Activated T-cell treated with anti-CD3 and anti-CD28 coated beads for 1 hour (primary cell): Measurements from ENCODE around the gene ATP9A.
"Not testable (repeated sequence)": the region's sequence is repeated elsewhere in the genome, so short reads cannot be mapped to it uniquely, and the experiment has no call there.

Experiments
- DNase-seq: peaks from one replicate; pipeline ENCODE4 v3.0.0-alpha.2; 2020; ENCODE audit warnings: low read depth

ATP9A gene, protein sequence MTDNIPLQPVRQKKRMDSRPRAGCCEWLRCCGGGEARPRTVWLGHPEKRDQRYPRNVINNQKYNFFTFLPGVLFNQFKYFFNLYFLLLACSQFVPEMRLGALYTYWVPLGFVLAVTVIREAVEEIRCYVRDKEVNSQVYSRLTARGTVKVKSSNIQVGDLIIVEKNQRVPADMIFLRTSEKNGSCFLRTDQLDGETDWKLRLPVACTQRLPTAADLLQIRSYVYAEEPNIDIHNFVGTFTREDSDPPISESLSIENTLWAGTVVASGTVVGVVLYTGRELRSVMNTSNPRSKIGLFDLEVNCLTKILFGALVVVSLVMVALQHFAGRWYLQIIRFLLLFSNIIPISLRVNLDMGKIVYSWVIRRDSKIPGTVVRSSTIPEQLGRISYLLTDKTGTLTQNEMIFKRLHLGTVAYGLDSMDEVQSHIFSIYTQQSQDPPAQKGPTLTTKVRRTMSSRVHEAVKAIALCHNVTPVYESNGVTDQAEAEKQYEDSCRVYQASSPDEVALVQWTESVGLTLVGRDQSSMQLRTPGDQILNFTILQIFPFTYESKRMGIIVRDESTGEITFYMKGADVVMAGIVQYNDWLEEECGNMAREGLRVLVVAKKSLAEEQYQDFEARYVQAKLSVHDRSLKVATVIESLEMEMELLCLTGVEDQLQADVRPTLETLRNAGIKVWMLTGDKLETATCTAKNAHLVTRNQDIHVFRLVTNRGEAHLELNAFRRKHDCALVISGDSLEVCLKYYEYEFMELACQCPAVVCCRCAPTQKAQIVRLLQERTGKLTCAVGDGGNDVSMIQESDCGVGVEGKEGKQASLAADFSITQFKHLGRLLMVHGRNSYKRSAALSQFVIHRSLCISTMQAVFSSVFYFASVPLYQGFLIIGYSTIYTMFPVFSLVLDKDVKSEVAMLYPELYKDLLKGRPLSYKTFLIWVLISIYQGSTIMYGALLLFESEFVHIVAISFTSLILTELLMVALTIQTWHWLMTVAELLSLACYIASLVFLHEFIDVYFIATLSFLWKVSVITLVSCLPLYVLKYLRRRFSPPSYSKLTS

DNA sequence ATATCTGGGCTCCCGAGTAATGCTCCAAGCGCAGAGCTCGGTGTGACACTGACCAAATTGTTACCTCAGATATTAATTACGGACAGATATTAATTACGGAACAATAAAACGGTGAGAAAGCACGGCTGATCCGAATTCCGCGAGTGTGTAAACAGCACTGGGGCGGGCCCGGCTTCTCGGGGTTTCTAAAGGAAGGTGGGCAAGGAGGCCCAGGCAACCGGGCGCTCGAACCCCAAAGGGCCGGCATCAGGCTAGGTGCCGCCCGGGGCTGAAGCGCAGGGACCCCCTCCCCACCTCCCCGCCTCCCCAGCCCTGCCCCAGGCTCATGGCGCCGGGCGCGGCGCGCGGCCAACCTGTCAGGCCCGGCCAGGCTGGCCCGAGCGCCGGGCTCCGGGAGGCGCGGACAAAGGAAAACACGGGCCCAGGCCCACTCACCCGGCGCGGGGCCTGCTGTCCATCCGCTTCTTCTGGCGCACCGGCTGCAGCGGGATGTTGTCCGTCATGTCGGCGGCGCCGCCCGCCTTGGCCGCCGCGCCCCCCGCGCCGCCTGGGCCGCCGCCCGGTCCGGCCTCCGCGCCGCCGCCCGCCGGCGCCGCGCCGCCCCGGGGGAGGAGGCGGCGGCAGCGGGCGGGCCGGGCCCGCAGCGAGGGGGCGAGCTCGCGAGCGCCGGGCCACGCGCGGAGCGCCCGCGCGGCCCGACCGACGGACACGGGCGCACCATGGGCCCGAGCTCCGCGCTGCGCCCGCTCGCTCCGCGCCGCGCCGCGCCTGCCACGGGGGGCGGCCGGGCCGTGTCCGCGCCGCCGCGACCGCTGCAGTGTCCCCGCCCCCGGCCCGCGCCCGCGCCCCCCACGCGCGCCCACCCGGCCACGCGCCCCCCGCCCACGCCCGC is at the start of gene ATP9A:
Gene ATP9A (minus strand): TSS at position 524 of the 892 bp plus-strand sequence. CDS start 21 bp downstream, at position 503.
- DNase-seq, result no peak

DNA sequence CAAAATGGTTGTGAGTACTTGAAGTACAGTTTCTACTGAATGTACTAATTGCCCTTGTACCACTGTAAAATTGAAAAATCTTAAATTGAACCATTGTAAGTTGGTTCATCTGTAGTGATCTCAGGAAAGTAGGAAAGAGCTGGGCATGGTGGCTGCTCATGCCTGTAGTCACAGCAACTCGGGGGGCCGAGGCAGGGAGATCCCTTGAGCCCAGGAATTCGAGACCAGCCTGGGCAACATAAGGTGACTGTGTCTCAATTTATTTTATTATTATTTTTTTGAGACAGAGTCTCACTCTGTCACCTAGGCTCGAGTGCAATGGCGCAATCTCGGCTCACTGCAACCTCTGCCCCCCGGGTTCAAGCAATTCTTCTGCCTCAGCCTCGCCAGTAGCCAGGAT is 48.7 kb upstream of the ATP9A start:
- not testable (repeated sequence) for DNase-seq

GRCh38 chr20:51815383-51816076 is 47.3 kb upstream of the ATP9A start:
- DNase-seq, result no peak

DNA sequence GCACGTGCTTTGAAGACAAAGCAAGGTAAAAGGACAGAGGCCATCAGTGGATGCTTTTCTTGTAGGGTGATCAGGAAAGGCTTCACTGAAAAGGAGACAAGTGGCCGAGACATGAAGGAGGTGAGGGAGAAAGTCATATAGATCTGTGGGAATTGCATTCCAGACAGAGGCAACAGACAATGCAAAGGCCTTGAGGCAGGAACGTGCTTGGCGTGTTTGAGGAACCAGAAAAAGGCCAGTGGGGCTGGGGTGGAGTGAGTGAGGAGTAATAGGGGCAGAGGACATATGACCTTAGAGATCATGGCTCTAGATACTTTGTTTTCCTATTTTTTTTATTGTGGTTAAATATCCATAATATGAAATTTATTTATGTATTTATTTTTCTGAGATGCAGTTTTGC is 44.7 kb upstream of the ATP9A start:
- DNase-seq, result no peak

GRCh38 chr20:51811514-51812128 is 43.4 kb upstream of the ATP9A start:
- no peak for DNase-seq

DNA sequence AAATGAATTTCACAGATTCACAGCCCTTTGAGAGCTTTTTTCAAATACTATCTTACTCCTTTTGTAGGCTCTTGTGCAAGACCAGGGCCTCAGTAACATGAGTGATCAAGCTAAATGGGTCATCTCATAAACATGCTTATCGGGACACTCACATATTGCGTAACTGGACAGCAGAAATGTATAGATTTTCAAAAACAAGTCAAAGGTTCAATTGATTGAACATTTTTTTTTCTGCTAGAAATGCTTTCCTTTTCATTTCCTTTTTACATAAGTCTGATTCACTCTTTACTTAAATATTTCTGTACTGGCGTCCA is 42.8 kb upstream of the ATP9A start:
- no peak for DNase-seq

GRCh38 chr20:51810155-51811041 is 42.2 kb upstream of the ATP9A start:
- DNase-seq, result no peak

GRCh38 chr20:51807720-51808250 is 39.6 kb upstream of the ATP9A start:
- no peak for DNase-seq

DNA sequence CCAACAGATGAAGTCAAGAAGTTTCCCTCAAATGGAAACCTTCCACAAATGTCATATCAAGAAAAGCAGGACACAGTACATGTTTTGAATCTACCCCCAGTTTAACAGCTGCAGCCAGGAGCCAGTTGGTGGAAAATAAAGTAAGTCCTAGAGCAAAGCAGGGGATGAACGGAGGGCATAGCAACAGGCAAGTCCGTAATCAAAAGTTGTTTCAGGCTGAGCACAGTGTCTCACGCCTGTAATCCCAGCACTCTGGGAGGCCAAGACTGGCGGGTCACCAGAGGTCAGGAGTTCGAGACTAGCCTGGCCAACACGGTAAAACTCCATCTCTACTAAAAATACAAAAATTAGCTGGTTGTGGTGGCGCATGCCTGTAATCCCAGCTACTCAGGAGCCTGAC is 36.6 kb upstream of the ATP9A start:
- no peak for DNase-seq

GRCh38 chr20:51803148-51803854 is 35.1 kb upstream of the ATP9A start:
- DNase-seq, result no peak

- no peak for DNase-seq
Measured at GRCh38 chr20:51802170-51802751, 34.1 kb upstream of the ATP9A start, which contains the start of gene SALL4. Gene SALL4, minus strand, starts transcription at chr20:51802521. Its CDS starts 113 bp downstream, at chr20:51802408.

DNA sequence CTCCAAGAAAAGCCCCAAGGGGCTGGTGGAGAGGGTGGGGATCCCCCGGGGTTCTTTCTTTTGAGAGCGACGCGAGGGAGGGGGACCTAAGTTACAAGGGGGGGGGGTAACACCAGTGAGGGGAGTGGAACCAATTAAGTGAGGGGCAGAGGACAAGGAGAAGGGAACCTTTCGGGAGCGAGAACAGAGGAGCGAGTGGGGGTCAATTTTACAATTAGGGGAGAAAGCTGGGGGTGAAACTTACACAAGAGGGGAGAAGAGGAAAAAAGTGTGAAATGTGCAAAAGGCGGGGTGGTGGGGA is 33.6 kb upstream of the ATP9A start:
- no peak for DNase-seq

DNA sequence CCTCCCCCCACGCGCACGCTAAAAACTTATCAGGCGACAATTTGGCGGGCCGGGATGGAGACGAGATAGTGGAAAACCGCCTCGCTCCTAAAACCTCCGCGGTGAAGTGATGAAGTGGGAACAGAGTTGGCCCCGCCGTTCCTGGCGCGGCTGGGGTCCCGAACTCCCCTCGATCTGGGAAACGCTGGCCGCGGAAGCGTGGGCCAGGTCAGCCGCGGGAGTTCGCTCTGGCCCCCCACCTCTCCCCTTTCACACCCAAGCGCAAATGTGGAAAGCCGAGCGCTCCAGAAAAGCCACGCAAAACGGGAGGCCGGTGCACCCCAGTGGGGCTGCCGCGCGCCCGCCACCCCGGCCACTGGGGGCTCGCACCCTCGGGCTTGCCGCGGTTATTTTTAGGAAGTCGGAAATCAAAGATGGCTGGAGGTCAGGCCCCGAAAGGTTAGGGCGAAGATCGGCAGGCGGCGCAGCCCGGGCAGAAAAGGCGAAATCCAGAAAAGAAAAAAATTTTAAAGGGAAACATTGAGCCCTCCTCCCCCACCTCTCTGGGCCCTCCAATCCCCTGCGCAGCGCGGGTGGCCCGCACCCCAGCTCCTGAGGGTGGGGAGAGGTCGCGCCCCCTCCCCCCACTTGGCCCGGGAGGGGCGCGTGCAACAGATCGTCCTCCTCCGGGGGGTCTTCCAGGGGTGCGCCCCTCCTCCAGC is 33.1 kb upstream of the ATP9A start:
- no peak for DNase-seq

- no peak for DNase-seq
Measured at GRCh38 chr20:51800872-51801121, 32.6 kb upstream of the ATP9A start.

DNA sequence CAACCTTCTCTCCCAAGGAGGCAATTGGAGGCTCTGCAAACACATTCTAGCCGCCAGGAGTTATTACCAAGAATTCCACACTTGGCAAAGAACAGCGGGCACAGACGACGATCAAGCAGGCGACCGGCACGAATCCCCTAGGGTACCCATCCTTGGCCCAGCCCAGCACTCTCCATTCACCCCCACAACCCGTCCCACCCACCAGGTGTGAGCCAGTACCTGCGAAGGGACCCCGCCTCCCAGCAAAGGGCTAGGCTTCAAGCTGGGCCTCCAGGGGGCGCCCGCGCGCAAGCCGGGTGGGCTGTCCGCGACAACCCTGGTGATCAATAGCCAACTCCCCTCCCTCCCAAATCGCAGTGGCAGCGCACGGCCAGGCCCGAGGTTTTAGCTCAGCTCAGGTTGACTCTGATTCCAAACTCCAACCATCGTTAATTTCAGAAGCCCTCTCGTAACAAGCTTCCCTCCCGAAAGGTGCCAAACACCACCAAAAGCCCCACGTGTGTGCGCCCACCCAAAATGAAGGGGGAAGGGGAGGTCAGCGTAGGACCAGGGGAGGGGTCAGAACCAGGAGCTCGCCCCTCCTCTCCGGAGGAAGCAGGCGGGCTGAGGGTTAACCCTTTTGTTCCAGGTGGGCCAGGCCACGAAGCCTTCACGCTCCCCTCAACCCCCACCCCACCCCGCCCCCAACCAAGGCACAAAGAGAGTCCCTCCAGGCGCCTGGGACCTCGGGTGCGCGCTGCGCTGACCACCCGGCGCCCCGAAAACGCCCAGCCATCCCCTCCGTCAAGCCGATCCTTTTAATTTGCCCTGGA is 32.1 kb upstream of the ATP9A start:
- DNase-seq, result peak; percentile 45

GRCh38 chr20:51799401-51799860 is 31.2 kb upstream of the ATP9A start:
- DNase-seq, result no peak

GRCh38 chr20:51797357-51798025 is 29.3 kb upstream of the ATP9A start:
- no peak for DNase-seq
